ENCODE results near the gene EIF5A2.
"Not testable (repeated sequence)": the region's sequence is repeated elsewhere in the genome, so short reads cannot be mapped to it uniquely, and the experiment has no call there.

The EIF5A2 gene

DNA sequence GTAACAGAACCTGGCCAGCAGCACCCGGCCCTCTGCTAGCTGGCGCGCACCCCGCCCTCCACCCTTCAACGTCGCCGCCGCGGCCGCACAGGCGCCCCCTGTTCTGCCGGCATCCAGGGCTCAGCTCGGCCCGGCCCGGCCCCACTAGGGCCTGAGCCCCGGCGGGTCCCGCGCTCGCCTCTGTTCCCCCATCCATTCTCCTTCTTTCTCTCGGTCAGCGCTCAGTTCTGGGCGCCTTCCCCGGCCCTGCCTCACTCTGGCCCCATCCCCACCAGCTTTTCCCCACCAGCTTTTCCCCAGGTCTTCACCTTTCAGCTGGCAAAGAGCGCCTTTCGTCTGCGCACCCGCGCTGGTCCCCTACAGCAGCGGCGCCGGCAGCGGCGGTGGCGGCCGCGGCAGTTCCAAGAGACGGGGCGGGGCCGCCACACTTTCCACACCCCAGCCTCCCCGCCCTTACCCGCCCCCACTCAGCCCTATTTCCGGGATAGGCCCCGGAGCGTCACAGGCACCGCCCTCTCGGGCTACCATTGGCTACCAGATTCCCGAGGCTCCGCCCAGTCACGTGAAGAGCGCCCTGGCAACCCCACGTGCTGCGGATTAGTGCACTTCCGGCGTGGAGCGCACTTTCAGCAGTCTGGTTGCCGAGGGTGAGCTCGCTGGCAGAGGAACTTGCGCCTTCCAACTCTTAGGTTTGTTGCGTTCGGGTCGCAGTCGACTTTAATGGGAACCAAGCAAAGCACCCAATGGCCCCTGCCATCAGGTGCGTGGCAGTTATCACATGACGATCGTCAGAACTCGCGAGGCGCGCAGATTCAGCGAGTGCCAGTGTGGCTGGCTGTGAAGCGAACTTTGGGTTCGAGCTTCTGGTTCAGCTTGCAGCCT lies at the start of gene EIF5A2:
Gene EIF5A2 (minus strand): TSS at position 403 of the 882 bp plus-strand sequence. CDS start 831 bp downstream, outside the sequence.
- peak; percentile 100 for DNase-seq (ENCODE audit: low spot score)

DNA sequence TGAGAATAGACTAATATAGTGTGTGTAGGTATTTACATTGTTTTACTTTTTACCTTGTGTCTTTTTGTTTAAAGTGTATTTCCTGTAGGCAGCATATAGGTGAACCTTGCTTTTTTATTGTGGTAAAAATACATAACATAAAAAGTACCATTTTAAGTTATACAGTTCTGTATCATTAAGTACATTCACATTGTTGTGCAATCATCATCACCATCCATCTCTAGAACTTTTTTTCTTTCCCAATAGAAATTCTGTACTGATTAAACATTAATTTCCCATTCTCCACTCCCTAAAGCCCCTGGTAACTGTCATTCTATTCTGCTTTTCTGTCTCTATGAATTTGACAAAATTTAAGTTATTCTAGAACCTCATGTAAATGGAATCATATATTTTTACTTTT lies 48.2 kb upstream of the EIF5A2 start:
- no peak for DNase-seq (ENCODE audit: low spot score)

- no peak for DNase-seq (ENCODE audit: low spot score)
Measured at GRCh38 chr3:170953736-170954135, 45.3 kb upstream of the EIF5A2 start.

- no peak for DNase-seq (ENCODE audit: low spot score)
Measured at GRCh38 chr3:170953229-170953628, 44.8 kb upstream of the EIF5A2 start.

DNA sequence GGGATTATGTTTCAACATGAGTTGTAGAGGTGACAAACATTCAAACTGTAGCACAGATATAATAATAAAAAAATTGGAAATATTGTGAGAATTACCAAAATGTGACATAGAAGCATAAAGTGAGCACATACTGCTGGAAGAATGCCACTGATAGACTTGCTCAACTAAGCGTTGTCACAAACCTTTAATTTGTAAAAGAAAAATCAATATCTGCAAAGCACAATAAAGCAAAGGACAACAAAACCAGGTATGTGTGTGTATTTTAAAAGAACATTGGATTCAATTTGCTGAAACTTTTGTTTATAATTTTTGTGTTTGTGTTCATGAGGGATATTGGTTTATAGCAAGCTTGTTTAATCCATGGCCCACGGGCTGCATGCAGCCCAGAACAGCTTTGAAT lies 40.8 kb upstream of the EIF5A2 start:
- DNase-seq (ENCODE audit: low spot score): no peak

GRCh38 chr3:170947018-170947769 lies 38.8 kb upstream of the EIF5A2 start:
- DNase-seq (ENCODE audit: low spot score): no peak

DNA sequence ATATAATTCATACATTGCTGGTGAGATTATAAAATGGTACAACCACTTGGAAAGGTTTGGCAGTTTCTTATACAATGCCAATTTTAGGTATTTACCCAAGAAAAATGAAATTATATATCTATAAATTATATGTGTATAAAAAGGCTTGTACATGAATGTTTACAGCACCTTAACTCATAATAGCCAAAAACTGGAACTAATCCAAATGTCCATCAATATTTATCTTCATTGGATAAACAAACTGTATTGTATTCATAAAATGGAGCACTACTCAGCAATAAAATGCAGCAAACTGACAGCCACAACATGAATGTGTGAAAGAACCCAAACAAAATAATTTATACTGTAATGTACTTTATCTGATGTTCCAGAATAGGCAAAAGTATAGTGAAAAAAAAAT lies 33.6 kb upstream of the EIF5A2 start:
- DNase-seq (ENCODE audit: low spot score): no peak

GRCh38 chr3:170941551-170941950 lies 33.1 kb upstream of the EIF5A2 start:
- no peak for DNase-seq (ENCODE audit: low spot score)

DNA sequence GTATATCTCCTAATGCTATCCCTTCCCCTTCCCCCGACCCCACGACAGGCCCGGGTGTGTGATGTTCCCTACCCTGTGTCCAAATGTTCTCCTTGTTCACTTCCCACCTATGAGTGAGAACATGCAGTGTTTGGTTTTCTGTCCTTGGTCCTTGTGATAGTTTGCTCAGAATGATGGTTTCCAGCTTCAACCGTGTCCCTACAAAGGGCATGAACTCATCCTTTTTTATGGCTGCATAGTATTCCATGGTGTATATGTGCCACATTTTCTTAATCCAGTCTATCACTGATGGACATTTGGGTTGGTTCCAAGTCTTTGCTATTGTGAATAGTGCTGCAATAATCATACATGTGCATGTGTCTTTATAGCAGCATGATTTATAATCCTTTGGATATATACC lies 24.6 kb upstream of the EIF5A2 start:
- not testable (repeated sequence) for DNase-seq (ENCODE audit: low spot score)

- not testable (repeated sequence) for DNase-seq (ENCODE audit: low spot score)
Measured at GRCh38 chr3:170923553-170923952, 15.1 kb upstream of the EIF5A2 start.

DNA sequence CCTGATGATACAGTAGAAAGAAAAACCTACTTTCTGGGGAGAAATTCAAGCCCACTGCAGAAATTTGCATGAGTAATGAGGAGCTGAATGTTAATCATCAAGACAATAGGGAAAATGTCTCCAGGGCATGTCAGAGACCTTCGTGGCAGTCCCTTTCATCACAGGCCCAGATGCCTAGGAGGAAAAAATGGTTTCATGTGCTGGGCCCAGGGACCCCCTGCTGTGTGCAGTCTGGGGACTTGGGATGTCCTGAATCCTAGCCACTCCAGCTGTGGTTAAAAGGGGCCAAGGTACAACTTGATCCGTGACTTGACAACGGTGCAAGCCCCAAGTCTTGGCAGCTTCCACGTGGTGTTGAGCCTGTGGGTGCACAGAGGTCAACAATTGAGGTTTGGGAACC lies 10.3 kb upstream of the EIF5A2 start:
- no peak for DNase-seq (ENCODE audit: low spot score)

DNA sequence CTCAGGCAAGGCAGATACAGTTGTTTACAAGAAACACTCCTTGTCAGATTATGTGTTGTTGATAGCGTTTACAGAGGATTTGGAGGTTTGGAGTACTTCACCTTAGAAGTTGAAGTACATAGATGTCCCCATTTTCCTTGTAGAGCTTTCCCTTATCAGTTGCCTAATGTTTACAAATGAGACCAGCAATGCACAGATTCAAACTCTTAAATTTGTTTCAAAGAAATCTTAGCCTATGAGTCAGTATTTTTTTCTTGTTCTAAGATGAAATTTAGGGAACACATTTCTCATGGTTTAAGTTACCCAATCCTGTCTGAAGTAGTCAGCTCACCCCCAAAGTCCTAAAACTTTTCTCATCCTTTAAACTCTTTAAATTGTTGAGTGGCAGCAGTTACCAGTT lies 6.3 kb upstream of the EIF5A2 start:
- DNase-seq (ENCODE audit: low spot score): no peak

DNA sequence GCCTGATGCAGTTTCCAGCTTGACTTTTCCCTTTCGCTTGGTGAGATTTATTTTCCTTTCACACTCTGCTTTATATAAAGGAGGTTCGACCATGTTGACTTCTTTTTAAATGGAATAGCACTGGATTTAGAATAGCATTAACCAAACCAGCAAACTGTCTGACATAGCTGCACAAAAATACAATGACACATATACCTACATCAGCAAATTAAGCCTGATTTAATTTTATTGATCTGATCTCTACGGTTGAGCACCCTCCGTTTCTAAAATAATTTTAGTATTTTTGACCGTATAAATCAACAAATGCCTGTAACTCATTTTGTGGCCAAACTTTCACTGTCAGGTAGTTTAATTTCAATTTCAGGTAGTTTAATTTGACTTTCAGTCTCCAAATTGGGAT lies 5.8 kb upstream of the EIF5A2 start:
- no peak for DNase-seq (ENCODE audit: low spot score)

GRCh38 chr3:170911051-170911450 lies 2.6 kb upstream of the EIF5A2 start:
- no peak for DNase-seq (ENCODE audit: low spot score)

- no peak for DNase-seq (ENCODE audit: low spot score)
Measured at GRCh38 chr3:170910542-170910941, 2.1 kb upstream of the EIF5A2 start.

DNA sequence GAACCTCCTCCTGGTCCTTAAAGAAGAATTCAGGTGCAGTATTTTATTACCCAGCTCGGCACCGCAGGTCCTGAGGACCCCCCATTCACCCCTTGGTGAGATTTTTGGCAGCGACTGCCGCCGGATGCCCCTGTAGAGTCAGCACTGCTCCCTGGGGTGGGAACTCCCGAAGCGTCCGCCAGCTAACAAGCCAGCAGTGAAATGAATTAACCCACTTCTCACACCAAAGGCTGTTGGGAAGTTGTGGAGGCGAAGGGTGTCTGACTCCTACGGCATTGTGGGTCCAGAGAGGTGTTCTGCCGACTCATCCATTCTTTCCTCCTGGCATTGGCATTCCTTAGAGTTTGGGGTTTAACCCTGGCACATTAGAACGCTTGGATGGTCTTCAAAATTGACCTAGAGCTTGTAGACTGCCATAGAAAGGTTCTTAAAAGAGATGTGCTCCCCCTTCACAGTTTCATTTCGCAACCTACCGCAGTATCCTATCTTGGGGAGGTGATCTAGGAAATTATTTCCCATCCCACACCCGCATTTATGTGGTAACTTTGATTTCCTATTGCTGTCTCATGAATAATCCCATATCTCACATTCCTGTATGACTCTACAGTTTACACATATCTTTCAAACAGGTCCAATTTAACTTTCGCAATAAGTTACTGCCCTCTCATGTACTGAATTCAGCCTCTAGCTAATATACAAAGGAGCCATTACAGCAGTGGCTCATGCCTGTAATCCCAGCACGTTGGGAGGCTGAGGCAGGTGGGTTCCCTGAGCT lies 879 bp upstream of the EIF5A2 start:
- DNase-seq (ENCODE audit: low spot score): peak; percentile 68

GRCh38 chr3:170907637-170908234 lies 701 bp downstream of the EIF5A2 start:
- no peak for DNase-seq (ENCODE audit: low spot score)

- no peak for DNase-seq (ENCODE audit: low spot score)
Measured at GRCh38 chr3:170905862-170906261, 2.6 kb downstream of the EIF5A2 start.

- no peak for DNase-seq (ENCODE audit: low spot score)
Measured at GRCh38 chr3:170903123-170903522, 5.3 kb downstream of the EIF5A2 start.

DNA sequence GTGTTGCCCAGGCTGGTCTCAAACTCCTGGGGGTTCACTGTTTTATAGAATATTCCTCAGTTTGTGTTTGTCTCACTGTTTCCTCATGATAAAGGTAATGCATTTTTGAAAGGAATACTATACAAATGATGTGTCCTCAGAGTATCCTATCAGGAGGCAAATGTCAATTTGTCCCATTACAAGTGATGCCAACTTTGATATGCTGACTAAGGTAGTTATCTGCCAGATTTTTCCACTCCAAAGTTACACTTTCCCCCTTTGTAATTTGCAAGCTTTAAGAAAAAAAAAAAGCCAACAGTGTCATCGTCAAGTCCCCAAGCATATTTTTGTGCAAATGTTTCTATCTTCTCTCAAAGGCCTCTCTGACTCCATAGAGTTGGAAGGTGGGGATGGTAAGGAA lies 9.0 kb downstream of the EIF5A2 start:
- DNase-seq (ENCODE audit: low spot score): no peak

DNA sequence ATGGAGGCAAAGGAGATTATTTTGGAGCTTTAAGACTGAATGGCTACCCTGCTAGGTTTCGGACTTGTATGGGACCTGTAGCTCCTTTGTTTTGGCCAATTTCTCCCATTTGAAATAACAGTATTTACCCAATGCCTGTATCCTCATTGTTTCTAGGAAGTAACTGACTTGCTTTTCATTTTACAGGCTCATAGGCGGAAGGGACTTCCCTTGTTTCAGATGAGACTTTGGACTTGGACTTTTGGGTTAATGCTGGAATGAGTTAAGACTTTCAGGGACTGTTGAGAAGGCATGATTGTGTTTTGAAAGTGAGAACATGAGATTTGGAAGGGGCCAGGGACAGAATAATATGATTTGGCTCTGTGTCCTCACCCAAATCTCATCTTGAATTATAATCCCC lies 10.5 kb downstream of the EIF5A2 start:
- no peak for DNase-seq (ENCODE audit: low spot score)

DNA sequence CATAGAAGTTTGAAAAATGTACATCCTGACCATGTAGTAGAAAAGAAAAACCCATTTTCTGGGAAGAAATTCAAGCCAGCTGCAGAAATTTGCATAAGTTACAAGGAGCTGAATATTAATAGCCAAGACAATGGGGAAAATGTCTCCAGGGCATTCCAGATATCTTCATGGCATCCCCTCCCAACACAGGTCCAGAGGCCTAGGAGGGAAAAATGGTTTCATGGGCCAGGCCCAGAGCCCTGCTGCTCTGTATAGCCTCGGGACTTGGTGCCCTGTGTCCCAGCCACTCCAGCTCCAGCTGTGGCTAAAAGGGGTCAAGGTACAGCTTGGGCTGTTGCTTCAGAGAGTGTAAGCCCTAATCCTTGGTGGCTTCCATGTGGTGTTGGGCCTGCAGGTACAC lies 11.2 kb downstream of the EIF5A2 start:
- not testable (repeated sequence) for DNase-seq (ENCODE audit: low spot score)

All from AG20443 (cell line).